Lower lobe of right lung (tissue), 2 donors: ENCODE data around the gene MRPL43. TPM values are rescaled to one million over a fixed set of nuclear protein-coding genes. Genes with fewer than 3 reads are reported as not detected.
"Not testable (repeated sequence)": the region's sequence is repeated elsewhere in the genome, so short reads cannot be mapped to it uniquely, and the experiment has no call there.

ENCODE experiments used
- ATAC-seq, 2 donors: fragments of 200-7000 bp; cut with Tn5 transposase; one replicate each; pipeline ENCODE4 v1.9.1; 2020 to 2022; ENCODE audit warnings: mild to moderate bottlenecking in 2 of 2, moderate library complexity in 2 of 2
- DNase-seq: peaks from one replicate; pipeline ENCODE4 v3.0.0-alpha.2; 2020
- H3K27ac ChIP-seq: fragments of 200-600 bp; one replicate; pipeline ENCODE4 v1.8.0; 2022
- H3K27me3 ChIP-seq: fragments of 200-600 bp; one replicate; pipeline ENCODE4 v1.8.0; 2022; ENCODE audit warnings: low read depth
- H3K36me3 ChIP-seq: fragments of 200-600 bp; one replicate; pipeline ENCODE4 v1.8.0; 2022; ENCODE audit warnings: mild to moderate bottlenecking
- H3K4me1 ChIP-seq: fragments of 200-600 bp; one replicate; pipeline ENCODE4 v1.8.0; 2022
- H3K4me3 ChIP-seq: fragments of 200-600 bp; one replicate; pipeline ENCODE4 v1.8.0; 2022; ENCODE audit warnings: mild to moderate bottlenecking
- H3K9me3 ChIP-seq: fragments of 200-600 bp; one replicate; pipeline ENCODE4 v1.8.0; 2022
- intact Hi-C: fragments of 100-400 bp; cut with DNase I; formaldehyde crosslinking; loops from one replicate; pipeline ENCODE4 v1.11.0; 2022
- long read RNA-seq: library from polyadenylated mRNA; unstranded; transcript quantifications from one replicate; pipeline ENCODE4 v2.0.0, GENCODE V29; 2021
- total RNA-seq: library from RNA; stranded (reverse); fragmentation: NEBNext Ultra II Directional; extraction: Animal tissue kit (Norgen Biotek cat#: 25700); gene quantifications from one replicate; pipeline ENCODE4 v1.2.1, GENCODE V29; 2021
- TF ChIP-seq, protein P1 (sequence below): fragments of 200-600 bp; IDR thresholded peaks from one replicate; pipeline ENCODE4 v1.8.0; 2022; ENCODE audit warnings: antibody characterized with exemption, mild to moderate bottlenecking
- donor health status: DM: no; HTN: yes; CAD: no; lungs with severe emphysema.

Gene MRPL43
- 59.7 TPM for total RNA-seq
- long read RNA-seq, transcript MRPL43-203 (3 exons, 1,010 nt) = major isoform, 34 of 45 reads
- long read RNA-seq, partial matches to known transcripts = 1 of 45 reads
- long read RNA-seq, other reads (novel, unspliced or antisense) = 2 of 45 reads

GRCh38 chr10:100986952-100987684, at the start of gene MRPL43, which contains the start of gene TWNK:
Gene MRPL43 (minus strand): TSS chr10:100987497. CDS start chr10:100987443, 54 bp downstream.
Gene TWNK (plus strand): TSS chr10:100987543. CDS start chr10:100988211, 668 bp downstream.
- intact Hi-C loops = no loop called here
- H3K36me3 ChIP-seq = peaks cover 52% of the 10 kb centered on the region
- H3K9me3 ChIP-seq = no peaks in the 10 kb centered on the region
- H3K27ac ChIP-seq = peak within 1 kb of the TSS; percentile 80
- H3K4me3 ChIP-seq = peak within 1 kb of the TSS; percentile 93
- TF ChIP-seq, protein P1, sequence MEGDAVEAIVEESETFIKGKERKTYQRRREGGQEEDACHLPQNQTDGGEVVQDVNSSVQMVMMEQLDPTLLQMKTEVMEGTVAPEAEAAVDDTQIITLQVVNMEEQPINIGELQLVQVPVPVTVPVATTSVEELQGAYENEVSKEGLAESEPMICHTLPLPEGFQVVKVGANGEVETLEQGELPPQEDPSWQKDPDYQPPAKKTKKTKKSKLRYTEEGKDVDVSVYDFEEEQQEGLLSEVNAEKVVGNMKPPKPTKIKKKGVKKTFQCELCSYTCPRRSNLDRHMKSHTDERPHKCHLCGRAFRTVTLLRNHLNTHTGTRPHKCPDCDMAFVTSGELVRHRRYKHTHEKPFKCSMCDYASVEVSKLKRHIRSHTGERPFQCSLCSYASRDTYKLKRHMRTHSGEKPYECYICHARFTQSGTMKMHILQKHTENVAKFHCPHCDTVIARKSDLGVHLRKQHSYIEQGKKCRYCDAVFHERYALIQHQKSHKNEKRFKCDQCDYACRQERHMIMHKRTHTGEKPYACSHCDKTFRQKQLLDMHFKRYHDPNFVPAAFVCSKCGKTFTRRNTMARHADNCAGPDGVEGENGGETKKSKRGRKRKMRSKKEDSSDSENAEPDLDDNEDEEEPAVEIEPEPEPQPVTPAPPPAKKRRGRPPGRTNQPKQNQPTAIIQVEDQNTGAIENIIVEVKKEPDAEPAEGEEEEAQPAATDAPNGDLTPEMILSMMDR = no peak
- peaks cover 30% of the 10 kb centered on the region for H3K4me1 ChIP-seq
- H3K27me3 ChIP-seq = no peaks in the 10 kb centered on the region
- DNase-seq (peak; percentile 91), ATAC-seq (peak; percentile 89 to 97)

GRCh38 chr10:101036726-101037125, 49.4 kb upstream of the MRPL43 start:
- Histone ChIP-seq H3K36me3 (peaks cover 61% of the 10 kb centered on the region), H3K9me3 (no peaks in the 10 kb centered on the region), H3K27me3 (no peaks in the 10 kb centered on the region), H3K4me1 (peaks cover 22% of the 10 kb centered on the region), H3K27ac (no peak overlapping the region), H3K4me3 (no peak overlapping the region)
- ATAC-seq (no peak), DNase-seq (no peak)
- TF ChIP-seq, protein P1 = no peak
- intact Hi-C loops = no loop called here

- no peak overlapping the region for H3K4me3 ChIP-seq
- peaks cover 16% of the 10 kb centered on the region for H3K4me1 ChIP-seq
- no peak for ATAC-seq
- TF ChIP-seq, protein P1 = no peak
- H3K27me3 ChIP-seq = no peaks in the 10 kb centered on the region
- intact Hi-C loops = no loop called here
- H3K36me3 ChIP-seq = peaks cover 61% of the 10 kb centered on the region
- H3K27ac ChIP-seq = no peak overlapping the region
- no peak for DNase-seq
- no peaks in the 10 kb centered on the region for H3K9me3 ChIP-seq
Observed at GRCh38 chr10:101035916-101036702, 48.8 kb upstream of the MRPL43 start.

DNA sequence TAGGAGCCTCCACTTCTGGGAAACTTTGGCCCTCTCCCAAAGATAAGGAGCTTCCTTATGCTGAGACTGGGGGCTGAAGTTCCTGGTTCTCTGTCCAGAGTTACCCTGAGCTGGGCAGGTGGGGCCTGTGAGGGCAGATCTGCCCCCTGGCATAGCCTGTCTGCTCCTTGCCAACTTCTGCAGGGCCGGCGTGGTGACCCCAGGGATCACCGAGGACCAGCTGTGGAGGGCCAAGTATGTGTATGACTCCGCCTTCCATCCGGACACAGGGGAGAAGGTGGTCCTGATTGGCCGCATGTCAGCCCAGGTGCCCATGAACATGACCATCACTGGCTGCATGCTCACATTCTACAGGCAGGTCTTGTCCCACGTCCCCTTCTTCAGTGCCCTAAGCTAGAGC, 48.0 kb upstream of the MRPL43 start:
- TF ChIP-seq, protein P1 = no peak
- ATAC-seq (no peak), DNase-seq (no peak)
- Histone ChIP-seq H3K4me3 (no peak overlapping the region), H3K4me1 (peaks cover 20% of the 10 kb centered on the region), H3K27me3 (no peaks in the 10 kb centered on the region), H3K9me3 (no peaks in the 10 kb centered on the region), H3K27ac (no peak overlapping the region), H3K36me3 (peaks cover 59% of the 10 kb centered on the region)
- intact Hi-C loops = no loop called here

- H3K4me3 ChIP-seq, H3K27me3 ChIP-seq, ATAC-seq, H3K9me3 ChIP-seq, DNase-seq, intact Hi-C loops, H3K27ac ChIP-seq: not testable (repeated sequence)
- peaks cover 50% of the 10 kb centered on the region for H3K36me3 ChIP-seq
- H3K4me1 ChIP-seq = peaks cover 20% of the 10 kb centered on the region
Observed at GRCh38 chr10:101034404-101034803, 47.1 kb upstream of the MRPL43 start.
